Measurements from ENCODE around the gene CINP. TPM values are rescaled to one million over a fixed set of nuclear protein-coding genes. Genes with fewer than 3 reads are reported as not detected.

CINP gene
- total RNA-seq, 4 donors from 2014 or later, result 16.9 to 34.2 (median 27.3) TPM

GRCh38 chr14:102378830-102379229 is 16.1 kb upstream of the CINP start:
- TF ChIP-seq CTCF (IDR thresholded peaks at IDR 0.05) (no peak), POLR2A (IDR thresholded peaks at IDR 0.05) (no peak)
- WGBS, 2 donors, result 95 to 96% methylated on average over 9 of the region's 9 CpGs
- no peak overlapping the region for H3K4me3 ChIP-seq (ENCODE audit: low read depth, poor library complexity, severe bottlenecking)
- no peak for DNase-seq (ENCODE audit: low spot score in 2 of 2)
- intact Hi-C loops (cut with DNase I; ENCODE audit: low total_unique reads), result no loop called here

- DNase-seq (ENCODE audit: low spot score in 2 of 2), result no peak
- intact Hi-C loops (cut with DNase I; ENCODE audit: low total_unique reads), result no loop called here
- no peak overlapping the region for H3K4me3 ChIP-seq (ENCODE audit: low read depth, poor library complexity, severe bottlenecking)
- TF ChIP-seq POLR2A (IDR thresholded peaks at IDR 0.05) (no peak), CTCF (IDR thresholded peaks at IDR 0.05) (no peak)
Observed at GRCh38 chr14:102377696-102378095, 15.0 kb upstream of the CINP start.

GRCh38 chr14:102375119-102375518 is 12.4 kb upstream of the CINP start:
- 95 to 96% methylated on average over 5 of the region's 5 CpGs for WGBS, 2 donors
- H3K4me3 ChIP-seq (ENCODE audit: low read depth, poor library complexity, severe bottlenecking), result no peak overlapping the region
- DNase-seq (ENCODE audit: low spot score in 2 of 2), result no peak
- intact Hi-C loops (cut with DNase I; ENCODE audit: low total_unique reads), result no loop called here
- TF ChIP-seq CTCF (IDR thresholded peaks at IDR 0.05) (no peak), POLR2A (IDR thresholded peaks at IDR 0.05) (no peak)

GRCh38 chr14:102374264-102374663 is 11.6 kb upstream of the CINP start:
- DNase-seq (ENCODE audit: low spot score in 2 of 2), result no peak
- intact Hi-C loops (cut with DNase I; ENCODE audit: low total_unique reads), result no loop called here
- H3K4me3 ChIP-seq (ENCODE audit: low read depth, poor library complexity, severe bottlenecking), result no peak overlapping the region
- TF ChIP-seq CTCF (IDR thresholded peaks at IDR 0.05) (no peak), POLR2A (IDR thresholded peaks at IDR 0.05) (no peak)
- 87 to 90% methylated on average over 2 of the region's 2 CpGs for WGBS, 2 donors

- 90 to 94% methylated on average over 3 of the region's 3 CpGs for WGBS, 2 donors
- TF ChIP-seq CTCF (IDR thresholded peaks at IDR 0.05), result no peak
- TF ChIP-seq POLR2A (IDR thresholded peaks at IDR 0.05), result no peak
- intact Hi-C loops (cut with DNase I; ENCODE audit: low total_unique reads), result no loop called here
- no peak overlapping the region for H3K4me3 ChIP-seq (ENCODE audit: low read depth, poor library complexity, severe bottlenecking)
- DNase-seq (ENCODE audit: low spot score in 2 of 2), result no peak
Observed at GRCh38 chr14:102373110-102373509, 10.4 kb upstream of the CINP start.

- TF ChIP-seq POLR2A (IDR thresholded peaks at IDR 0.05) (no peak), CTCF (IDR thresholded peaks at IDR 0.05) (no peak)
- intact Hi-C loops (cut with DNase I; ENCODE audit: low total_unique reads), result no loop called here
- no peak overlapping the region for H3K4me3 ChIP-seq (ENCODE audit: low read depth, poor library complexity, severe bottlenecking)
- no peak for DNase-seq (ENCODE audit: low spot score in 2 of 2)
- WGBS, 2 donors, result 84 to 89% methylated on average over 4 of the region's 4 CpGs
Observed at GRCh38 chr14:102371361-102371760, 8.7 kb upstream of the CINP start.
